Measurements from ENCODE around the gene MEIS1.

Gene MEIS1

GRCh38 chr2:66569321-66569851 is 134.5 kb downstream of the MEIS1 start:
- TF ChIP-seq FOXP2 (optimal IDR thresholded peaks at IDR 0.05; ENCODE audit: borderline replicate concordance, extremely low read depth, extremely low read length, insufficient read depth), result peak; percentile 82
- TF ChIP-seq REST (IDR thresholded peaks at IDR 0.05; ENCODE audit: insufficient read depth in 1 of 2, low read depth in 2 of 2, low read length in 2 of 2), result no peak
- TF ChIP-seq POLR2AphosphoS5 (IDR thresholded peaks at IDR 0.05; ENCODE audit: low read depth, low read length), result no peak
- TF ChIP-seq TAF1 (IDR thresholded peaks at IDR 0.05; ENCODE audit: borderline replicate concordance, insufficient read depth, low read length), result no peak
- peak; percentile 55; the same call in 1 of the 2 replicates for TF ChIP-seq SIN3A (IDR thresholded peaks at IDR 0.05; ENCODE audit: borderline replicate concordance, insufficient read depth, low read length)

- TF ChIP-seq REST (IDR thresholded peaks at IDR 0.05; ENCODE audit: insufficient read depth in 1 of 2, low read depth in 2 of 2, low read length in 2 of 2) (no peak), TAF1 (IDR thresholded peaks at IDR 0.05; ENCODE audit: borderline replicate concordance, insufficient read depth, low read length) (no peak), SIN3A (IDR thresholded peaks at IDR 0.05; ENCODE audit: borderline replicate concordance, insufficient read depth, low read length) (no peak), FOXP2 (optimal IDR thresholded peaks at IDR 0.05; ENCODE audit: borderline replicate concordance, extremely low read depth, extremely low read length, insufficient read depth) (no peak), POLR2AphosphoS5 (IDR thresholded peaks at IDR 0.05; ENCODE audit: low read depth, low read length) (no peak)
These were observed 135.0 kb downstream of the MEIS1 start for GRCh38 chr2:66569974-66570373.

- TF ChIP-seq REST (IDR thresholded peaks at IDR 0.05; ENCODE audit: insufficient read depth in 1 of 2, low read depth in 2 of 2, low read length in 2 of 2) (no peak), SIN3A (IDR thresholded peaks at IDR 0.05; ENCODE audit: borderline replicate concordance, insufficient read depth, low read length) (no peak), FOXP2 (optimal IDR thresholded peaks at IDR 0.05; ENCODE audit: borderline replicate concordance, extremely low read depth, extremely low read length, insufficient read depth) (no peak), POLR2AphosphoS5 (IDR thresholded peaks at IDR 0.05; ENCODE audit: low read depth, low read length) (no peak), TAF1 (IDR thresholded peaks at IDR 0.05; ENCODE audit: borderline replicate concordance, insufficient read depth, low read length) (no peak)
These were observed 135.5 kb downstream of the MEIS1 start for GRCh38 chr2:66570471-66570870.

- no peak for TF ChIP-seq SIN3A (IDR thresholded peaks at IDR 0.05; ENCODE audit: borderline replicate concordance, insufficient read depth, low read length)
- no peak for TF ChIP-seq REST (IDR thresholded peaks at IDR 0.05; ENCODE audit: insufficient read depth in 1 of 2, low read depth in 2 of 2, low read length in 2 of 2)
- TF ChIP-seq TAF1 (IDR thresholded peaks at IDR 0.05; ENCODE audit: borderline replicate concordance, insufficient read depth, low read length), result no peak
- TF ChIP-seq FOXP2 (optimal IDR thresholded peaks at IDR 0.05; ENCODE audit: borderline replicate concordance, extremely low read depth, extremely low read length, insufficient read depth), result no peak
- no peak for TF ChIP-seq POLR2AphosphoS5 (IDR thresholded peaks at IDR 0.05; ENCODE audit: low read depth, low read length)
These were observed 137.0 kb downstream of the MEIS1 start for GRCh38 chr2:66571918-66572317.

All from PFSK-1 (cell line).